GM12865 (cell line): ENCODE measurements around the gene UEVLD.
A peak's percentile ranks its signal among the peaks of the same experiment; 100 is the strongest.

Experiments
- DNase-seq: peaks from one replicate; pipeline ENCODE4 v3.0.0; 2010; ENCODE audit warnings: low read depth
- H3K4me3 ChIP-seq: 2 replicates; pipeline ENCODE4 v1.5.1; 2011; ENCODE audit warnings: mild to moderate bottlenecking, low read depth, low read length, control low read depth
- TF ChIP-seq, protein P1 (sequence below): IDR thresholded peaks from 2 replicates; pipeline ENCODE4 v1.5.1; 2011; ENCODE audit warnings: low read length, control low read depth, low read depth, inconsistent platforms; ENCODE audit not compliant: insufficient read depth; ENCODE audit errors: missing control alignments

The UEVLD gene

DNA sequence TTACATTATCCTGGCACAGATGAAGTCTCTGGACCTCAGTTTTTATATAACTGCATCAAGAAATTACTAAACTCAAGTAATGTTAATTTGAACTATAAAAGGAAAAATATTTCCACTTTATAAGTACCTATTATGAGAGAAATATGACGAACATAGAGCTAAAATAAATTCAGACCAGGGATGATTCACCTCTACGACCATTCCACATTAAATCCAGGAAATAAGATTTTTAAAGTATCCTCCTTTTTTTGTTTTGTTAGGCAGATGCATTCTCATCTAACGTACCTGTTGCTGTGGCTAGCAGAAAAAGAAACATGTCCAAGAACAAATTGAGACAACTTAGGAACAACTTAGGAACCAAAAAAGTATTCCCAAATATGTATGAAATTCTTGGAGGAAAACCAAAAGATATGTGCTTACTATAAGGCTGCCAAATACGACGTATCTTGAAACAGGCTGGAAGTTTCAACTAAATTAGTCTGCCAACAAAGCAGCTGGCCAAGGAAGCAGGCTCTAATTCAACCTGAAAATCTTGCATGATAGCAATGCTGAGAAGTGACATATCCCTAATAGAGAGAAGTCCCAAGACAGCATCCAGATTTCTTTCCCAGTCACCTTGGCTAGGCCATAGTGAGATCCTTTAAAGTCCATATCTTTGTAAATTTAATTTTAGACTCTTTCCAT is 29.9 kb upstream of the UEVLD start:
- DNase-seq, result no peak
- no peak overlapping the region for H3K4me3 ChIP-seq
- TF ChIP-seq, protein P1, sequence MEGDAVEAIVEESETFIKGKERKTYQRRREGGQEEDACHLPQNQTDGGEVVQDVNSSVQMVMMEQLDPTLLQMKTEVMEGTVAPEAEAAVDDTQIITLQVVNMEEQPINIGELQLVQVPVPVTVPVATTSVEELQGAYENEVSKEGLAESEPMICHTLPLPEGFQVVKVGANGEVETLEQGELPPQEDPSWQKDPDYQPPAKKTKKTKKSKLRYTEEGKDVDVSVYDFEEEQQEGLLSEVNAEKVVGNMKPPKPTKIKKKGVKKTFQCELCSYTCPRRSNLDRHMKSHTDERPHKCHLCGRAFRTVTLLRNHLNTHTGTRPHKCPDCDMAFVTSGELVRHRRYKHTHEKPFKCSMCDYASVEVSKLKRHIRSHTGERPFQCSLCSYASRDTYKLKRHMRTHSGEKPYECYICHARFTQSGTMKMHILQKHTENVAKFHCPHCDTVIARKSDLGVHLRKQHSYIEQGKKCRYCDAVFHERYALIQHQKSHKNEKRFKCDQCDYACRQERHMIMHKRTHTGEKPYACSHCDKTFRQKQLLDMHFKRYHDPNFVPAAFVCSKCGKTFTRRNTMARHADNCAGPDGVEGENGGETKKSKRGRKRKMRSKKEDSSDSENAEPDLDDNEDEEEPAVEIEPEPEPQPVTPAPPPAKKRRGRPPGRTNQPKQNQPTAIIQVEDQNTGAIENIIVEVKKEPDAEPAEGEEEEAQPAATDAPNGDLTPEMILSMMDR, result no peak

DNA sequence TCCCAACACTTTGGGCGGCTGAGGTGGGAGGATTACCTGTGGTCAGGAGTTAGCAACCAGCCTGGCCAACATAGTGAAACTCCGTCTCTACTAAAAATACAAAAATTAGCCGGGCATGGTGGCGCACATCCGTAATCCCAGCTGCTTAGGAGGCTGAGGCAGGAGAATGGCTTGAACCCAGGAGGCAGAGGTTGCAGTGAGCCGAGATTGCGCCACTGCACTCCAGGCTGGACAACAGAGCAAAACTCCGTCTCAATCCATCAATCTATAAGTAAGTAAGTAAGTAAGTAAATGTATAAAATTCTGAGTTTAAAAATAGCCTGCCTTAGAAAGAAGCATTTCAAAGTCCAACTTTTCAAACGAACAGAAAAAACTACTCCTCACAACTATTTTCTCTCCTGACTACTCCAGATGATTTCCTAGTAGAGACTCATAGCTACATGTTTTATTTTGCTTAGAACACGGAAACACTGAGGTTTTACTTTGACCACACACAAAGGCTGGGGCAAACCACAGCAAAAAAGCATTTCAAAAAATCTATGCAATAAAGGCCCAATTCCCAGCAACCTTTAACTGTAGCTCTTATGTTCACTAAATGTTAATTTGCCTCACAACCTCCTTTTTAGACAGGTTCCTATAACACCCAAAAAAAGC is 29.3 kb upstream of the UEVLD start:
- TF ChIP-seq, protein P1, result no peak
- no peak overlapping the region for H3K4me3 ChIP-seq
- peak; percentile 52 for DNase-seq

- peak; percentile 78 for DNase-seq
- no peak overlapping the region for H3K4me3 ChIP-seq
- TF ChIP-seq, protein P1, result no peak
Measured at GRCh38 chr11:18615628-18616392, 27.3 kb upstream of the UEVLD start.

DNA sequence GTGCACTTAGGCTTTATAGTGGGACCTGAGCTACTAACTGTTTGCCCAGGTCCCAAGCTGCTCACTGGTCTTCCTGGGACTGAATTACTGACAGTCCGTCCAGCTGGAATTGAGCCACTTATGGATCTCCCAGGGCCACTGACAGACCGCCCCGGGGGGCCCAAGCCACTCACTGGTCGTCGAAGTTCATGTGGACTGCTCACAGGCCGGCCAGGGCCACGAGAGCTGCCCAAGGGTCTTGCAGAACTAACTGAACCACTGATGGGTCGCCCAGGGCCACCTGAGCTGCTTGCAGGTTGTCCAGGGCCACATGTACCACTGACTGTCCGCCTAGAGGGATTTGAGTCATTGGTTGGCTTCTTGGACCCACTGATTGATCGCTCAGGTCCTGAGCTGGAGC is 26.1 kb upstream of the UEVLD start:
- H3K4me3 ChIP-seq, result no peak overlapping the region
- DNase-seq, result no peak
- TF ChIP-seq, protein P1, result no peak

DNA sequence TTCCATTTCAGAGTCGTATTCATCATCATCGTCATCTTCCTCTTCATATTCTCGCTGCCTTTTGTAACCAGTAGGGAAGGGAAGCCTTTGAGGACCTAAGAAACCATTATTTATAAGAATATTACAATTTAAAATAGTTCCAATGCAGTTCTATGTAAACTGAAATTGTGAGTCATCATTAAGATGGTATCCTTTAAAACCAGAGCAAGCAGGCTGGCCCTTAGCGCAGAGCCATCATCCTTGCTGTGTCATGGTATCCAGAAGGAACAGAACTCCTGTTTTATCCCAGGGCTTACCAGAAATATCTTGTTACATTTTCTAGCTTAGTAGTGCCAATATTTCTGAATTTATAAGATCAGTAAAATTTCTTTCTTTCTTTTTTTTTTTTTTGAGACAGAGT is 23.9 kb upstream of the UEVLD start:
- no peak overlapping the region for H3K4me3 ChIP-seq
- DNase-seq, result no peak
- TF ChIP-seq, protein P1, result no peak

GRCh38 chr11:18611196-18611595 is 22.7 kb upstream of the UEVLD start:
- H3K4me3 ChIP-seq, result no peak overlapping the region
- DNase-seq, result no peak
- TF ChIP-seq, protein P1, result no peak
